Smooth muscle cell (in vitro differentiated cells): Measurements from ENCODE around the gene APOBEC3H. TPM values are rescaled to one million over a fixed set of nuclear protein-coding genes. Genes with fewer than 3 reads are reported as not detected.

Experiments used
- DNase-seq: peaks from one replicate; lab custom pipeline; 2025; ENCODE audit not compliant: unreplicated experiment; lab: John Stamatoyannopoulos, UW
- H2AFZ ChIP-seq: fragments of 200-600 bp; sonication (generic); 2 replicates; pipeline ENCODE4 v1.6.0; 2016; ENCODE audit warnings: antibody characterized with exemption, low read depth, mild to moderate bottlenecking
- H3F3A ChIP-seq: fragments of 200-600 bp; sonication (generic); 2 replicates; pipeline ENCODE4 v1.6.0; 2017; ENCODE audit warnings: antibody characterized with exemption, low read depth
- H3K27ac ChIP-seq: fragments of 200-600 bp; sonication (generic); 2 replicates; pipeline ENCODE4 v1.5.1; 2016; ENCODE audit warnings: low read depth, mild to moderate bottlenecking
- H3K27me3 ChIP-seq: fragments of 200-600 bp; sonication (generic); 2 replicates; pipeline ENCODE4 v1.6.1; 2016; ENCODE audit warnings: low read depth, mild to moderate bottlenecking
- H3K36me3 ChIP-seq: fragments of 200-600 bp; sonication (generic); 2 replicates; pipeline ENCODE4 v1.5.1; 2016; ENCODE audit warnings: low read depth
- H3K4me1 ChIP-seq: fragments of 200-600 bp; sonication (generic); 2 replicates; pipeline ENCODE4 v1.5.1; 2016; ENCODE audit warnings: low read depth
- H3K4me2 ChIP-seq: fragments of 200-600 bp; sonication (generic); 2 replicates; pipeline ENCODE4 v1.6.0; 2016; ENCODE audit warnings: mild to moderate bottlenecking
- H3K4me3 ChIP-seq: fragments of 200-600 bp; sonication (generic); 2 replicates; pipeline ENCODE4 v1.5.1; 2016; ENCODE audit warnings: mild to moderate bottlenecking
- H3K79me2 ChIP-seq: fragments of 200-600 bp; sonication (generic); 2 replicates; pipeline ENCODE4 v1.6.0; 2016; ENCODE audit warnings: low read depth, mild to moderate bottlenecking
- H3K9ac ChIP-seq: fragments of 200-600 bp; sonication (generic); 2 replicates; pipeline ENCODE4 v1.6.0; 2016; ENCODE audit warnings: low read depth
- H3K9me3 ChIP-seq: fragments of 200-600 bp; sonication (generic); replicated peaks from 2 replicates; pipeline ENCODE4 v1.5.1; 2016; ENCODE audit warnings: low read depth
- H4K20me1 ChIP-seq: fragments of 200-600 bp; sonication (generic); 2 replicates; pipeline ENCODE4 v1.6.0; 2016; ENCODE audit warnings: low read depth
- WGBS: methylation state at CpG from one replicate; pipeline ENCODE4 v1.1.7; 2016; ENCODE audit warnings: low lambda C conversion rate; 5-methylcytosine and 5-hydroxymethylcytosine counted together
- polyA plus RNA-seq: library from polyadenylated mRNA; unstranded; fragments of >200 nt; fragmentation: Nextera tagmentation; extraction: Ambion mirVana; gene quantifications from 2 replicates; pipeline ENCODE4 v1.2.1, GENCODE V29; 2016
- total RNA-seq: library from RNA; depleted of rRNA; stranded (reverse); fragments of >200 nt; gene quantifications from 2 replicates; pipeline ENCODE4 v1.2.3, GENCODE V29; 2014
- TF ChIP-seq, protein P1 (sequence below): fragments of 200-600 bp; sonication (generic); IDR thresholded peaks from 2 replicates; pipeline ENCODE4 v1.5.1; 2017; ENCODE audit warnings: borderline replicate concordance, mild to moderate bottlenecking, antibody characterized with exemption; ENCODE audit not compliant: insufficient read depth, poor library complexity, severe bottlenecking

APOBEC3H gene
- total and polyA plus RNA-seq, 2 experiments from 2014 or later = 0.31 to 0.57 TPM

DNA sequence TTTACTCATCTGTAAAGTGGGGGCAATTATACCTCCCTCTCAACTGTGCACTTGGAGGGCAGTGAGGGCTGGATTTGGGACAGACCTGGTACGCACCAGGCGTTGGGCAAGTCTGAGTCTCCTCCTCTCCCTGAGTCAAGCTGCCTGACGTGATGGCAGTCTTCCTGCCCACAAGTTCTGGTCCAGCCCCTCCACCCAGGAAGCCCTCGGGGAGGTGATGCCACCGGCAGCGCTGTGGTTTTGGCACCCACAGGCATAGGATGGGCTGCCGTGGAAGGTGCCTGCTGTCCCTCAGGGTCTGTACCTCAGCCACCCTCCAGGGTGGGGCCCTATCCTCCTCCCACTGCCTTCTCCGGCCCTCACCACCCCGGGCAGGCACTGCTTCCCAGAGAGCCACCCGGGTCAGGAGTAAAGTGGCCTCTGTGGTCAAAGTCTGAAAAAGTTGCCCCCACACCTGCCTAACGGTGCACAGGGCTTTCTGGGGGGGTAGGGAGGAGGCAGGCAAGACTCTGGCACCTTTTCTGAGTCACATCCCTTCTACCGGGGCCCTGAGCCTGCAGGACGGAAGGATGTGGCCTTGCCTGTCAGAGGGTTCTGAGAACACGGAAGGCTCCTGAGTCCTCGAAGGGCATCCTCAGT lies 6.5 kb upstream of the APOBEC3H start:
- Histone ChIP-seq H3K9me3 (no peaks in the 10 kb centered on the region), H3F3A (no peaks in the 10 kb centered on the region), H3K4me1 (no peaks in the 10 kb centered on the region), H3K79me2 (no peaks in the 10 kb centered on the region), H4K20me1 (no peaks in the 10 kb centered on the region), H3K4me2 (no peak overlapping the region), H3K9ac (no peak overlapping the region), H3K4me3 (no peak overlapping the region), H3K36me3 (no peaks in the 10 kb centered on the region), H2AFZ (no peak overlapping the region), H3K27ac (no peak overlapping the region), H3K27me3 (no peaks in the 10 kb centered on the region)
- TF ChIP-seq, protein P1, sequence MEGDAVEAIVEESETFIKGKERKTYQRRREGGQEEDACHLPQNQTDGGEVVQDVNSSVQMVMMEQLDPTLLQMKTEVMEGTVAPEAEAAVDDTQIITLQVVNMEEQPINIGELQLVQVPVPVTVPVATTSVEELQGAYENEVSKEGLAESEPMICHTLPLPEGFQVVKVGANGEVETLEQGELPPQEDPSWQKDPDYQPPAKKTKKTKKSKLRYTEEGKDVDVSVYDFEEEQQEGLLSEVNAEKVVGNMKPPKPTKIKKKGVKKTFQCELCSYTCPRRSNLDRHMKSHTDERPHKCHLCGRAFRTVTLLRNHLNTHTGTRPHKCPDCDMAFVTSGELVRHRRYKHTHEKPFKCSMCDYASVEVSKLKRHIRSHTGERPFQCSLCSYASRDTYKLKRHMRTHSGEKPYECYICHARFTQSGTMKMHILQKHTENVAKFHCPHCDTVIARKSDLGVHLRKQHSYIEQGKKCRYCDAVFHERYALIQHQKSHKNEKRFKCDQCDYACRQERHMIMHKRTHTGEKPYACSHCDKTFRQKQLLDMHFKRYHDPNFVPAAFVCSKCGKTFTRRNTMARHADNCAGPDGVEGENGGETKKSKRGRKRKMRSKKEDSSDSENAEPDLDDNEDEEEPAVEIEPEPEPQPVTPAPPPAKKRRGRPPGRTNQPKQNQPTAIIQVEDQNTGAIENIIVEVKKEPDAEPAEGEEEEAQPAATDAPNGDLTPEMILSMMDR = no peak
- 86% methylated on average over 15 of the region's 15 CpGs for WGBS
- no peak for DNase-seq

- Histone ChIP-seq H3K9me3 (no peaks in the 10 kb centered on the region), H3K4me3 (no peak overlapping the region), H3K36me3 (no peaks in the 10 kb centered on the region), H3K27me3 (no peaks in the 10 kb centered on the region), H3K79me2 (no peaks in the 10 kb centered on the region), H2AFZ (no peak overlapping the region), H3F3A (no peaks in the 10 kb centered on the region), H3K4me2 (no peak overlapping the region), H3K9ac (no peak overlapping the region), H3K27ac (no peak overlapping the region), H3K4me1 (no peaks in the 10 kb centered on the region), H4K20me1 (no peaks in the 10 kb centered on the region)
- TF ChIP-seq, protein P1 = no peak
- no peak for DNase-seq
- 89% methylated on average over 23 of the region's 23 CpGs for WGBS
Observed at GRCh38 chr22:39091126-39092081, 5.6 kb upstream of the APOBEC3H start.

DNA sequence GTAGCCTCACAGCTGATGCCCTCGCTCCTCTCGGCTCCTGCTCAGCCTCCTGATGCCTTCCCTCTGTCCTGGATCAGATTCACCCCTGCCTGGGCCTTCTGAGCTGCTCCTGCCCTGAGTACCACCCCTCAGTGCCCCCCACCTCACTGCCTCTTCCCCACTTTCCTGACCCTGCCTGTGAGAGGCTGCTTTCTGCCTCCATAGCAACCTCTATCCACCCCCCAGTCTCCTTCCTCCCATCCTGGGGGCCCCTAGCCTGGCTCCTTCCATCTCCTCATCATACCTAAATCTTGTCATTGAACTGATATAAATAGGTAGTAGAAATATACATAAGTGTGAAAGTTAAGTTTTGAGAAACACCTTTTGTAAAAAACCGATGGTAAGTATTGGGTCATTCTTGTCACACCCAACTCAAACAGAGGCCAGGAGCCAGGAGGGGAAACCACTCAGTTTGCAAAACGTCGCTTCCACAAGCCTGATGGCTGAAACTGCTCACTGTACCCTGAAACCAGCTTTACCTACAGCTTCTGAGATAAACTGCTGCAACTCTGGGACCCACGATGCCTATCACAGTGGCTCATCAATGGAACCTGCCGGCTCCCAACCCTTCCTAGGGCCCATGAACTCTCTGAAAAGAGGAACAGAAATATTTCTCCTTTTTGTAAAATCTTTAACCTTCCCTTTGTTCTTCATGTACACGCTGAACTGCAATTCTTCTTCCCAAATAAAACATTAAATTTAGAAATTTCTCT lies 4.8 kb upstream of the APOBEC3H start:
- Histone ChIP-seq H3K4me1 (peaks cover 5% of the 10 kb centered on the region), H3K9me3 (no peaks in the 10 kb centered on the region), H3K27me3 (no peaks in the 10 kb centered on the region), H3F3A (no peaks in the 10 kb centered on the region), H3K79me2 (no peaks in the 10 kb centered on the region), H3K4me2 (no peak overlapping the region), H3K9ac (no peak overlapping the region), H3K27ac (no peak overlapping the region), H3K36me3 (no peaks in the 10 kb centered on the region), H3K4me3 (no peak overlapping the region), H4K20me1 (no peaks in the 10 kb centered on the region), H2AFZ (no peak overlapping the region)
- DNase-seq = no peak
- TF ChIP-seq, protein P1 = no peak
- 91% methylated on average over 8 of the region's 8 CpGs for WGBS
